ENCODE measurements around the gene TOR2A. TPM values are rescaled to one million over a fixed set of nuclear protein-coding genes. Genes with fewer than 3 reads are reported as not detected.

TOR2A gene
- total RNA-seq, 3 donors from 2014 or later, result 9.5 to 16.7 (median 9.6) TPM

DNA sequence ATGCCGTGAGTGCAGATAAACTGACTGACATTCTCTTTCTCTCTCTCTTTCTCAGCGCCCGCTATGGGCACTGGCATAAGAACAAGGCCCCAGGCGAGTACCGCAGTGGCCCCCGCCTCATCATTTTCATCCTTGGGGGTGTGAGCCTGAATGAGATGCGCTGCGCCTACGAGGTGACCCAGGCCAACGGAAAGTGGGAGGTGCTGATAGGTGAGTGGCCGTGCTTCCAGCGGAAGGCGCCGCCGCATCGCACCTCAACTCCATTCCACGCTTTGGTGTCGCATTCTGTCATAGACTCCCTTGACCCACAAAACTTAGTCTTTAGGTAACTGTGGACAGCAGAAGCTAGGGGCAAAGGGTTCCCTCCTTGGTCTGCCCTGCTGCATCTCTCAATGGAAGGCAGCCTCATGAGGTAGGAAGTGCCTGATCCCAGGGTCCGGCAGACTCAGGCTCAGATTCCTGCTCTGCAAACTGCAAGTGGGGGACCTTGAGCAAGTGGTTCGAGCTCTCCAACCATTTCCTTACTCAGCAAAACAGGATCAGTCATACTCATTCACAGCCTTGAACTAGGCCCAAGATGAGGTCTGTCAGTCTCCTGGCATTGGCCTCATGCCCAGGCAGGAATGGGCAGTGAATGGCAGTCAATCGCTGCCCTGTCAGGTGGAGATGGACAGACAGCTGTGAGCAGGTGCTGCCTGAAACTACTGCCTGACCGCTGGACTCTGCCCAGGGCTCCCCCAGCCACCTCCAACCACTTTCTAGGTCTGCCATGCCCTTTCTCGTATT lies 52.5 kb downstream of the TOR2A start:
- peaks cover 0 to 4% of the 10 kb centered on the region in 2 donors for H3K4me1 ChIP-seq
- no peaks in the 10 kb centered on the region for H3K27me3 ChIP-seq
- H3K36me3 ChIP-seq, result no peaks in the 10 kb centered on the region
- intact Hi-C loops (cut with DNase I; ENCODE audit: low total_unique reads), result no loop called here
- H3K4me3 ChIP-seq, result no peak overlapping the region
- no peak for DNase-seq (ENCODE audit: low spot score in 2 of 2)
- H3K9me3 ChIP-seq, result no peaks in the 10 kb centered on the region
- no peak for TF ChIP-seq POLR2AphosphoS5 (IDR thresholded peaks at IDR 0.05)
- no peak for TF ChIP-seq POLR2A (IDR thresholded peaks at IDR 0.05)
- TF ChIP-seq, protein P1, sequence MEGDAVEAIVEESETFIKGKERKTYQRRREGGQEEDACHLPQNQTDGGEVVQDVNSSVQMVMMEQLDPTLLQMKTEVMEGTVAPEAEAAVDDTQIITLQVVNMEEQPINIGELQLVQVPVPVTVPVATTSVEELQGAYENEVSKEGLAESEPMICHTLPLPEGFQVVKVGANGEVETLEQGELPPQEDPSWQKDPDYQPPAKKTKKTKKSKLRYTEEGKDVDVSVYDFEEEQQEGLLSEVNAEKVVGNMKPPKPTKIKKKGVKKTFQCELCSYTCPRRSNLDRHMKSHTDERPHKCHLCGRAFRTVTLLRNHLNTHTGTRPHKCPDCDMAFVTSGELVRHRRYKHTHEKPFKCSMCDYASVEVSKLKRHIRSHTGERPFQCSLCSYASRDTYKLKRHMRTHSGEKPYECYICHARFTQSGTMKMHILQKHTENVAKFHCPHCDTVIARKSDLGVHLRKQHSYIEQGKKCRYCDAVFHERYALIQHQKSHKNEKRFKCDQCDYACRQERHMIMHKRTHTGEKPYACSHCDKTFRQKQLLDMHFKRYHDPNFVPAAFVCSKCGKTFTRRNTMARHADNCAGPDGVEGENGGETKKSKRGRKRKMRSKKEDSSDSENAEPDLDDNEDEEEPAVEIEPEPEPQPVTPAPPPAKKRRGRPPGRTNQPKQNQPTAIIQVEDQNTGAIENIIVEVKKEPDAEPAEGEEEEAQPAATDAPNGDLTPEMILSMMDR (IDR thresholded peaks at IDR 0.05), result no peak
- H3K27ac ChIP-seq, result no peak overlapping the region

Other genes with a start within 250 kb of the TOR2A start
- 10 to 100 TPM; 19.0 to 45.9 (median 43.2) TPM for gene STXBP1, start 123.0 kb downstream of the TOR2A start, total RNA-seq
- gene CFAP157, start 28.3 kb downstream of the TOR2A start, total RNA-seq, result 1 to 10 TPM in 2 of 3 donors, not detected in 1; 2.0 TPM
- gene PTRH1, start 19.6 kb downstream of the TOR2A start, total RNA-seq, result 10 to 100 TPM; 19.0 to 26.2 (median 23.3) TPM
- gene TTC16, start 19.2 kb downstream of the TOR2A start, total RNA-seq, result under 1 TPM; under 0.01 to 0.59 (median 0.16) TPM
- 10 to 100 TPM in 1 of 3 donors, 1 to 10 TPM in 2; 6.0 to 15.4 (median 6.9) TPM for gene SH2D3C, start 43.4 kb upstream of the TOR2A start, total RNA-seq
- gene CDK9, start 50.7 kb upstream of the TOR2A start, total RNA-seq, result 10 to 100 TPM; 60.0 to 70.4 (median 63.9) TPM
- 100 to 1,000 TPM in 1 of 3 donors, 10 to 100 TPM in 2; 56.3 to 108 (median 78.6) TPM for gene FPGS, start 67.6 kb upstream of the TOR2A start, total RNA-seq
- gene ENG, start 119.4 kb upstream of the TOR2A start, total RNA-seq, result 10 to 100 TPM; 21.5 to 50.8 (median 30.9) TPM
- gene AK1, start 142.4 kb upstream of the TOR2A start, total RNA-seq, result 10 to 100 TPM; 23.5 to 30.2 (median 23.6) TPM
- gene ST6GALNAC6, start 164.3 kb upstream of the TOR2A start, total RNA-seq, result 100 to 1,000 TPM in 2 of 3 donors, 10 to 100 TPM in 1; 61.5 to 175 (median 103) TPM
- 10 to 100 TPM; 17.6 to 44.6 (median 24.0) TPM for gene ST6GALNAC4, start 181.7 kb upstream of the TOR2A start, total RNA-seq
- gene PIP5KL1, start 195.5 kb upstream of the TOR2A start, total RNA-seq, result 10 to 100 TPM in 1 of 3 donors, 1 to 10 TPM in 2; 2.2 to 10.1 (median 5.2) TPM
- gene DPM2, start 202.6 kb upstream of the TOR2A start, total RNA-seq, result 10 to 100 TPM; 10.6 to 17.4 (median 17.1) TPM
- gene EEIG1, start 245.7 kb upstream of the TOR2A start, total RNA-seq, result 10 to 100 TPM in 2 of 3 donors, 1 to 10 TPM in 1; 7.7 to 32.1 (median 19.7) TPM

Data from breast epithelium (tissue), 4 donors.